ENCODE results near the gene GLS. TPM values are rescaled to one million over a fixed set of nuclear protein-coding genes. Genes with fewer than 3 reads are reported as not detected.
"Not testable (repeated sequence)": the region's sequence is repeated elsewhere in the genome, so short reads cannot be mapped to it uniquely, and the experiment has no call there.

GLS gene
- total and polyA plus RNA-seq, 9 donors: 49.2 to 93.2 (median 61.4) TPM

DNA sequence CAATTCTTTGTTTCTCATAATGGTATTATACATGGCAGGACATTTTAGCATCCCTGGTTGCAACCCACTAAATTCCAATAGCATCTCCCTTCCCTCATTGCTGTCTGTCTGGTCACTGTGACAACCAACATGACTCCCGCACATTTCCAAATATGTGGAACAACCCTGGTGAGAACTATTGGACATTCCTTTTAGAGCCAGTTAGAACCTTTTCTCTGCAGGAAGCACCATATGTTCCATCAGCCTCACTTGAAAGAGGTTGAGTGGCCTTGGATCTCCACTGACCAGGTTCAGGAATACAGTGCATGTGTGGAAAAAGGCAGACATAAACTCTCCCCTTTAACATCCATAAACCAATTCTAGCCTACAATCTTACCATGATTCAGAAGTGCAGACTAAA lies 25.9 kb upstream of the GLS start:
- Histone ChIP-seq H3K36me3 (ENCODE audit: control insufficient read depth, insufficient read depth, low read length) (no peaks in the 10 kb centered on the region), H3K9me3 (replicated peaks; ENCODE audit: control insufficient read depth, low read depth, low read length) (no peaks in the 10 kb centered on the region), H3K4me1 (ENCODE audit: control insufficient read depth, insufficient read depth, low read length) (peaks cover 6% of the 10 kb centered on the region), H3K4me3 (ENCODE audit: low read length) (no peak overlapping the region), H3K27ac (ENCODE audit: low read length) (no peak overlapping the region), H3K27me3 (ENCODE audit: control insufficient read depth, insufficient read depth, low read length) (no peaks in the 10 kb centered on the region)
- WGBS (ENCODE audit: insufficient coverage): 100% methylated on average over 1 of the region's 1 CpG
- DNase-seq: no peak

GRCh38 chr2:190855245-190855644 lies 25.4 kb upstream of the GLS start:
- no peak overlapping the region for H3K27ac ChIP-seq (ENCODE audit: low read length)
- H3K27me3 ChIP-seq (ENCODE audit: control insufficient read depth, insufficient read depth, low read length): no peaks in the 10 kb centered on the region
- no peak for DNase-seq
- H3K9me3 ChIP-seq (replicated peaks; ENCODE audit: control insufficient read depth, low read depth, low read length): no peaks in the 10 kb centered on the region
- no peak overlapping the region for H3K4me3 ChIP-seq (ENCODE audit: low read length)
- no peaks in the 10 kb centered on the region for H3K36me3 ChIP-seq (ENCODE audit: control insufficient read depth, insufficient read depth, low read length)
- H3K4me1 ChIP-seq (ENCODE audit: control insufficient read depth, insufficient read depth, low read length): peaks cover 6% of the 10 kb centered on the region
- no CpG with 5 or more reads among the region's 4 CpGs for WGBS (ENCODE audit: insufficient coverage)

DNA sequence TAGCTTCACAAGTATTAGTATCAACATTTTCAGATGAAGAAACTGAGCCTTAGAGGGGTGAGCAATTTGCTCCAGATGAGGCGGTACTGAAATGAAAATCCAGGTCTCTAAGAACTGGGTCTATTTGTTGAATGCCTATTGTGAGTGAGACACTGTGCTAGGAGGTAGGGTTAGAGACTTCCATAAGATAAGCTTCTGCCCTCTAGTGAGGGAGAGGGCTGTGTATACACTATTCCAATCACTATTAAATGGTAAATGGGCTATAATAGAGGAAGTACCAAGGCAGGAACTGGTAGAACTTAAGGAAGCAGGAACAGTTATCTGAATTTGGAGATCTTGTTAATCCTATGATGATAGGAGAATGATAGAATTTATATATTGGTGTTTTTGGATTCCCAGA lies 23.6 kb upstream of the GLS start:
- no peak for DNase-seq
- Histone ChIP-seq H3K4me3 (ENCODE audit: low read length) (no peak overlapping the region), H3K9me3 (replicated peaks; ENCODE audit: control insufficient read depth, low read depth, low read length) (no peaks in the 10 kb centered on the region), H3K36me3 (ENCODE audit: control insufficient read depth, insufficient read depth, low read length) (no peaks in the 10 kb centered on the region), H3K4me1 (ENCODE audit: control insufficient read depth, insufficient read depth, low read length) (peaks cover 8% of the 10 kb centered on the region), H3K27me3 (ENCODE audit: control insufficient read depth, insufficient read depth, low read length) (no peaks in the 10 kb centered on the region), H3K27ac (ENCODE audit: low read length) (no peak overlapping the region)
- no CpG with 5 or more reads among the region's 1 CpG for WGBS (ENCODE audit: insufficient coverage)

- peaks cover 8% of the 10 kb centered on the region for H3K4me1 ChIP-seq (ENCODE audit: control insufficient read depth, insufficient read depth, low read length)
- no peaks in the 10 kb centered on the region for H3K36me3 ChIP-seq (ENCODE audit: control insufficient read depth, insufficient read depth, low read length)
- 79% methylated on average over 3 of the region's 6 CpGs for WGBS (ENCODE audit: insufficient coverage)
- peak; percentile 52 for DNase-seq
- H3K27me3 ChIP-seq (ENCODE audit: control insufficient read depth, insufficient read depth, low read length): no peaks in the 10 kb centered on the region
- peak overlapping the region; percentile 8 for H3K27ac ChIP-seq (ENCODE audit: low read length)
- H3K9me3 ChIP-seq (replicated peaks; ENCODE audit: control insufficient read depth, low read depth, low read length): no peaks in the 10 kb centered on the region
- H3K4me3 ChIP-seq (ENCODE audit: low read length): no peak overlapping the region
Measured at GRCh38 chr2:190858817-190859216, 21.8 kb upstream of the GLS start.

DNA sequence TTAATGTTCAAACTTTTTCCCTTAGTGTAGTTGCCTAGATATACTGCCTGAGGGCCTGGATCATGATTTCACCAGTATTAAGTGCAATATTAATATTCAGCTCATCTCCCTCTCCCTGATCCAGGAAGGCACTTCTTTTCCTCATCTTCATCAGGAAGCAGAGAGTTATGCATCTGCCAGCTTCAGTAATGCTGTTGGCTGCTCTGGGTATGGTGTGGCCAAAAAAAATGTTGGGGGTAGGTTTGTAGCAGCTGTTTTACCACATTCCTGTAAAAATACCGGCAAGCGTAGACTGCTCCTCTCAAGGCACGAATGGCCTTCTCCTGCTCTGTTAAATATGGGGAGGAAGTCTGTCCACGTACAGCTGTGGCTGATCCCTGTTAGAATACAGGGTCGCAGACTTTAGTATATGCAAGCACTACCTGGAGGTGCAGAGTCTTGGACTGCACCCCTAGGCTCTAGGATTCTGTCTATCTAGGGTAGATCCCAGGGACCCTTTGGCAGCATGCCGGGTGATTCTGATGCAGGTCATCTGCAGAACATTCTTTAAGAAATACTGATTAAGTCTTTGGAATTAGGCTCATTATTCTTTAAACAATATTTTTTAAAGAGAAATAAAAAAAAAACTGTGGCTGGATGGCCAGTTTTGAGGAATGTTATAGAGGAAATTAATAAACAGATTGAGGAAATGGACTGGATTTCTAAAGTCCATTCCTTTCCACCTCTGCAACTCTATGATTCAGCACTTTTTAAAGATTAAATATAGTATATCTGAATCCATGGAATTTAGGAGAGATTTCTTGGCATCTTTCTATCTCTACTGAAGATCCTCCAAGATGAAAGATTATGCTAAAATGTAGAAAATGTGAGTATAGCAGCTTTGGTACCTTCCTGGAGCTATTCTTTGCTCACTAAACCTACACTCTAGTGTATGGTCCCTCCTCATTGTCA lies 21.0 kb upstream of the GLS start:
- Histone ChIP-seq H3K4me1 (ENCODE audit: control insufficient read depth, insufficient read depth, low read length) (peaks cover 11% of the 10 kb centered on the region), H3K4me3 (ENCODE audit: low read length) (no peak overlapping the region), H3K9me3 (replicated peaks; ENCODE audit: control insufficient read depth, low read depth, low read length) (no peaks in the 10 kb centered on the region), H3K27me3 (ENCODE audit: control insufficient read depth, insufficient read depth, low read length) (no peaks in the 10 kb centered on the region), H3K36me3 (ENCODE audit: control insufficient read depth, insufficient read depth, low read length) (no peaks in the 10 kb centered on the region), H3K27ac (ENCODE audit: low read length) (no peak overlapping the region)
- peak; percentile 31 for DNase-seq
- WGBS (ENCODE audit: insufficient coverage): 30% methylated on average over 2 of the region's 6 CpGs

DNA sequence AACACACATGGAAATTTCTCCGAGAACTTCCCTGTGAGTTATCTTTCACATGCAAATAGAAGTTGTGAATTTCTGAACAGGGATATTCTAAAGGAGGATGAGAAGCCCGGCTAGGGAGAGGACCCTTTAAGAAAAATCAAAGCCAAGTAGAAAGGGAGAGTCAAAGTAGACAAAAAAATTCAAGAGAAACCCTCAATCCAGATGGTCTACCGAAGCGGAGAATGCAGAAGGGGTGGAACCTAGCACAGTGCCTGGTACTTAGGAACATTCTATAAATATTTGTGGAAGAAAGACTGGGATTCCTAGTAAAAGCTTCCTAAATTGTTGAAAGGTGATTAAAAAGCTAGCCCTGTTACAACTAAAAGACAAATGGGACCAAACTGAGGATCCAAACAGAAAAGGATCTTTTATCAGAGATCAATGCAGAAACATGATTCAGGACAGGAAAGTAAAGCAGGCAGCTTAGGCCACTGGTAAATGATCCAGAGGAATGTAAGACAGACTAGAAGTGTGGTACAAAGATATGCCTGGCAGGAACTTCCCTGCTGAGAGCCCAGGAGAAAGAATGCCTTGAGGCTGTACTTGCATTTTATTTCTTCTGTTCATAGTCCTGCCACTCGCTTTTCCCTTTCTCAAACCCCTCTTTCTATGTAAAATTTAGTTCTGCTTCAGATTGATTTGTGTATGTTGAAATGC lies 19.5 kb upstream of the GLS start:
- no peaks in the 10 kb centered on the region for H3K27me3 ChIP-seq (ENCODE audit: control insufficient read depth, insufficient read depth, low read length)
- H3K4me1 ChIP-seq (ENCODE audit: control insufficient read depth, insufficient read depth, low read length): peaks cover 11% of the 10 kb centered on the region
- WGBS (ENCODE audit: insufficient coverage): 40% methylated on average over 1 of the region's 5 CpGs
- no peaks in the 10 kb centered on the region for H3K9me3 ChIP-seq (replicated peaks; ENCODE audit: control insufficient read depth, low read depth, low read length)
- DNase-seq: no peak
- H3K4me3 ChIP-seq (ENCODE audit: low read length): no peak overlapping the region
- H3K36me3 ChIP-seq (ENCODE audit: control insufficient read depth, insufficient read depth, low read length): no peaks in the 10 kb centered on the region
- H3K27ac ChIP-seq (ENCODE audit: low read length): no peak overlapping the region

DNA sequence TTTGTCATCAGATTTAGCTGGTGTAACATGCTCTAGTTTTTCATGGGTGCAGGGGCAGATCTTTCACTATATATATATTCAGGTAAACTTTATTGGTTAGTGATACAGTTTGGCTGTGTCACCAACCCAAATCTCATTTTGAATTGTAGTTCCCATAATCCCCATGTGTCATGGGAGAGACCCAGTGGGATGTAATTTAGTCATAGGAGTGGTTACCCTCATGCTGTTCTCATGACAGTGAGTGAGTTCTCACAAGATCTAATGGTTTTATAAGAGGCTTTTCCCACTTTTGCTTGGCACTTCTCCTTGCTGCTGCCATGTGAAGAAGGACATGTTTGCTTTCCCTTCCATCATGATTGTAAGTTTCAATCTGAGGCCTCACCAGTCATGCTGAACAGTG lies 18.5 kb upstream of the GLS start:
- DNase-seq; H3K36me3 ChIP-seq (ENCODE audit: control insufficient read depth, insufficient read depth, low read length); H3K4me3 ChIP-seq (ENCODE audit: low read length); H3K27ac ChIP-seq (ENCODE audit: low read length); H3K27me3 ChIP-seq (ENCODE audit: control insufficient read depth, insufficient read depth, low read length); H3K9me3 ChIP-seq (replicated peaks; ENCODE audit: control insufficient read depth, low read depth, low read length): not testable (repeated sequence)
- peaks cover 11% of the 10 kb centered on the region for H3K4me1 ChIP-seq (ENCODE audit: control insufficient read depth, insufficient read depth, low read length)

DNA sequence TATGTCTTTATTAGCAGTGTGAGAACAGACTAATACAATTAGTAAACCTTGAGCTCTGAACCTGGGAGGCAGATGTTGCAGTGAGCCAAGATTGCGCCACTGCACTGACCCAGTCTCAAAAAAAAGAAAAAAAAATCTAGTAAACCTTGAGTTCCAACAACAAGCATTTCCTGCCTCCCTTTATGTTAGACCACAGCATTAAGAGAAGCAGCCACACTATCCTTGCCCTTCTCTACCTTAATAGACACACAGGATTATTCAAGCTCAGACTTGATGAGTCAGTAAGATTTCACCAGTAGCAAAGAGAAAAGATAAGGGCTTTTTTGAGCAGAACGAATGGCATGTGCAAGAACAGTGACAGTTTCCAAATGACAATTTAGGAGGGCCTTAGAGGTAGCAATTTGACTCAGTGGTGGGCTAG lies 18.0 kb upstream of the GLS start:
- Histone ChIP-seq H3K4me1 (ENCODE audit: control insufficient read depth, insufficient read depth, low read length) (peaks cover 11% of the 10 kb centered on the region), H3K27ac (ENCODE audit: low read length) (no peak overlapping the region), H3K4me3 (ENCODE audit: low read length) (no peak overlapping the region), H3K27me3 (ENCODE audit: control insufficient read depth, insufficient read depth, low read length) (no peaks in the 10 kb centered on the region), H3K9me3 (replicated peaks; ENCODE audit: control insufficient read depth, low read depth, low read length) (no peaks in the 10 kb centered on the region), H3K36me3 (ENCODE audit: control insufficient read depth, insufficient read depth, low read length) (no peaks in the 10 kb centered on the region)
- no peak for DNase-seq
- 100% methylated on average over 1 of the region's 2 CpGs for WGBS (ENCODE audit: insufficient coverage)

- Histone ChIP-seq H3K27ac (ENCODE audit: low read length) (no peak overlapping the region), H3K36me3 (ENCODE audit: control insufficient read depth, insufficient read depth, low read length) (no peaks in the 10 kb centered on the region), H3K4me3 (ENCODE audit: low read length) (no peak overlapping the region), H3K4me1 (ENCODE audit: control insufficient read depth, insufficient read depth, low read length) (peaks cover 10% of the 10 kb centered on the region), H3K27me3 (ENCODE audit: control insufficient read depth, insufficient read depth, low read length) (no peaks in the 10 kb centered on the region), H3K9me3 (replicated peaks; ENCODE audit: control insufficient read depth, low read depth, low read length) (no peaks in the 10 kb centered on the region)
- DNase-seq: peak; percentile 59
- WGBS (ENCODE audit: insufficient coverage): no CpG with 5 or more reads among the region's 3 CpGs
Measured at GRCh38 chr2:190863946-190864345, 16.7 kb upstream of the GLS start.

DNA sequence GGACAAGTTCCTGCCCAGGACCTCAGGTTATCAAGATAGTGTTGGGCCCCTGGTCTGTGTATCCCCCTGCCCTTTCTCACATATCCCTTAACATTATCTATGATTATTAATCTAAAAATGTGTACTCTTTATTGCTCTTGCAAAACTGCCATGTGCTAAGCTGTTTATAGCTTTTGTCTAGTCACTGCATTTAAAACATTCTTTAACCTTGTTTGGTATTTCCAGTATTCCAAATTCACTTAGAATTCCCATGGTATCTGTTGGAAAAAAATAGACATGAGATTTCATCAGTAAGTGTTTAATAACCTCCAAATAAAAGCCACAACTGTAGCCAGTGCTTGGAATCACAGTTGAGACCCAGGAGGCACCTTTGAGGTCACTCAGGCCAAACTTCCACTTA lies 16.2 kb upstream of the GLS start:
- no peaks in the 10 kb centered on the region for H3K27me3 ChIP-seq (ENCODE audit: control insufficient read depth, insufficient read depth, low read length)
- no peaks in the 10 kb centered on the region for H3K36me3 ChIP-seq (ENCODE audit: control insufficient read depth, insufficient read depth, low read length)
- DNase-seq: peak; percentile 48
- H3K4me3 ChIP-seq (ENCODE audit: low read length): no peak overlapping the region
- H3K27ac ChIP-seq (ENCODE audit: low read length): no peak overlapping the region
- H3K4me1 ChIP-seq (ENCODE audit: control insufficient read depth, insufficient read depth, low read length): peaks cover 8% of the 10 kb centered on the region
- H3K9me3 ChIP-seq (replicated peaks; ENCODE audit: control insufficient read depth, low read depth, low read length): no peaks in the 10 kb centered on the region
